ENCODE data around the gene HAUS6. TPM values are rescaled to one million over a fixed set of nuclear protein-coding genes. Genes with fewer than 3 reads are reported as not detected.
"Not testable (repeated sequence)": the region's sequence is repeated elsewhere in the genome, so short reads cannot be mapped to it uniquely, and the experiment has no call there.

The HAUS6 gene
- total RNA-seq, 3 donors from 2014 or later (not counting 1 experiment from before 2014, with no cell fraction given), result 14.6 to 18.3 (median 14.9) TPM

- Histone ChIP-seq H3K27ac (ENCODE audit: low read length) (no peak overlapping the region), H3K9me3 (ENCODE audit: control insufficient read depth, insufficient read depth, low read length) (no peaks in the 10 kb centered on the region), H3K4me1 (ENCODE audit: control insufficient read depth, insufficient read depth, low read length) (no peaks in the 10 kb centered on the region), H3K27me3 (ENCODE audit: control insufficient read depth, insufficient read depth, low read length) (no peaks in the 10 kb centered on the region), H3K4me3 (ENCODE audit: low read length) (no peak overlapping the region), H3K36me3 (ENCODE audit: control insufficient read depth, insufficient read depth, low read length) (no peaks in the 10 kb centered on the region)
- no peak for TF ChIP-seq CTCF (IDR thresholded peaks at IDR 0.05)
- Mint-ChIP-seq H3K27ac (no peak overlapping the region), H3K4me3 (no peak overlapping the region), H3K4me1 (no peaks in the 10 kb centered on the region), H3K27me3 (ENCODE audit: low read depth in 2 of 2) (peaks cover 6 to 14% of the 10 kb centered on the region in 2 donors), H3K36me3 (no peaks in the 10 kb centered on the region), H3K9me3 (no peaks in the 10 kb centered on the region)
- no peak for DNase-seq
- 92% methylated on average over 3 of the region's 5 CpGs for WGBS (ENCODE audit: insufficient coverage)
- intact Hi-C loops (cut with micrococcal nuclease), result loop anchor here (10.0 kb wide), 1 partner anchor 768 kb away; no protein-coding TSS in a partner anchor
- ATAC-seq, result no peak
Observed at GRCh38 chr9:19023078-19023477, 79.6 kb downstream of the HAUS6 start.

- TF ChIP-seq CTCF (IDR thresholded peaks at IDR 0.05), result no peak
- Mint-ChIP-seq H3K4me3 (no peak overlapping the region), H3K36me3 (no peaks in the 10 kb centered on the region), H3K9me3 (no peaks in the 10 kb centered on the region), H3K27ac (no peak overlapping the region), H3K4me1 (no peaks in the 10 kb centered on the region), H3K27me3 (ENCODE audit: low read depth in 2 of 2) (peaks cover 6 to 14% of the 10 kb centered on the region in 2 donors)
- Histone ChIP-seq H3K27ac (ENCODE audit: low read length) (no peak overlapping the region), H3K4me3 (ENCODE audit: low read length) (no peak overlapping the region), H3K36me3 (ENCODE audit: control insufficient read depth, insufficient read depth, low read length) (no peaks in the 10 kb centered on the region), H3K9me3 (ENCODE audit: control insufficient read depth, insufficient read depth, low read length) (no peaks in the 10 kb centered on the region), H3K4me1 (ENCODE audit: control insufficient read depth, insufficient read depth, low read length) (no peaks in the 10 kb centered on the region), H3K27me3 (ENCODE audit: control insufficient read depth, insufficient read depth, low read length) (no peaks in the 10 kb centered on the region)
- no peak for DNase-seq
- 76% methylated on average over 2 of the region's 2 CpGs for WGBS (ENCODE audit: insufficient coverage)
- no peak for ATAC-seq
- intact Hi-C loops (cut with micrococcal nuclease), result loop anchor here (10.0 kb wide), 1 partner anchor 767 kb away; no protein-coding TSS in a partner anchor
Observed at GRCh38 chr9:19022206-19022605, 80.5 kb downstream of the HAUS6 start.

- H3K9me3 ChIP-seq (ENCODE audit: control insufficient read depth, insufficient read depth, low read length); H3K4me1 Mint-ChIP-seq; DNase-seq; H3K4me1 ChIP-seq (ENCODE audit: control insufficient read depth, insufficient read depth, low read length); H3K27ac ChIP-seq (ENCODE audit: low read length); H3K36me3 ChIP-seq (ENCODE audit: control insufficient read depth, insufficient read depth, low read length); H3K4me3 Mint-ChIP-seq; H3K36me3 Mint-ChIP-seq; H3K9me3 Mint-ChIP-seq; H3K4me3 ChIP-seq (ENCODE audit: low read length); ATAC-seq; H3K27ac Mint-ChIP-seq; H3K27me3 ChIP-seq (ENCODE audit: control insufficient read depth, insufficient read depth, low read length): not testable (repeated sequence)
- 90% methylated on average over 2 of the region's 2 CpGs for WGBS (ENCODE audit: insufficient coverage)
- H3K27me3 Mint-ChIP-seq (ENCODE audit: low read depth in 2 of 2), result peaks cover 6 to 14% of the 10 kb centered on the region in 2 donors
- intact Hi-C loops (cut with micrococcal nuclease), result loop anchor here (10.0 kb wide), 1 partner anchor 767 kb away; no protein-coding TSS in a partner anchor
Observed at GRCh38 chr9:19021649-19022048, 81.1 kb downstream of the HAUS6 start.

GRCh38 chr9:19020886-19021455 lies 81.7 kb downstream of the HAUS6 start:
- 20% methylated on average over 3 of the region's 3 CpGs for WGBS (ENCODE audit: insufficient coverage)
- no peaks in the 10 kb centered on the region for H3K4me1 ChIP-seq (ENCODE audit: control insufficient read depth, insufficient read depth, low read length)
- no peak overlapping the region for H3K27ac ChIP-seq (ENCODE audit: low read length)
- Mint-ChIP-seq H3K4me3 (no peak overlapping the region), H3K27ac (no peak overlapping the region), H3K9me3 (no peaks in the 10 kb centered on the region), H3K27me3 (ENCODE audit: low read depth in 2 of 2) (peaks cover 6 to 14% of the 10 kb centered on the region in 2 donors), H3K4me1 (no peaks in the 10 kb centered on the region), H3K36me3 (no peaks in the 10 kb centered on the region)
- intact Hi-C loops (cut with micrococcal nuclease), result loop anchor here (10.0 kb wide), 1 partner anchor 766 kb away; no protein-coding TSS in a partner anchor
- no peak for TF ChIP-seq CTCF (IDR thresholded peaks at IDR 0.05)
- no peak for ATAC-seq
- H3K36me3 ChIP-seq (ENCODE audit: control insufficient read depth, insufficient read depth, low read length), result no peaks in the 10 kb centered on the region
- H3K4me3 ChIP-seq (ENCODE audit: low read length), result no peak overlapping the region
- DNase-seq, result no peak
- H3K27me3 ChIP-seq (ENCODE audit: control insufficient read depth, insufficient read depth, low read length), result no peaks in the 10 kb centered on the region
- H3K9me3 ChIP-seq (ENCODE audit: control insufficient read depth, insufficient read depth, low read length), result no peaks in the 10 kb centered on the region
